HCT116 (cell line): Measurements from ENCODE around the gene CD70.

Experiments used
- FOSL1 ChIP-seq: IDR thresholded peaks from 2 replicates; pipeline ENCODE4 v1.6.1; 2012; ENCODE audit warnings: low read depth
- POLR2A ChIP-seq: IDR thresholded peaks from 2 replicates; pipeline ENCODE4 v1.7.0; 2011; ENCODE audit warnings: borderline replicate concordance; ENCODE audit not compliant: insufficient read depth, insufficient read length; ENCODE audit errors: extremely low read depth
- RAD21 ChIP-seq: IDR thresholded peaks from 2 replicates; pipeline ENCODE4 v1.6.1; 2012; ENCODE audit warnings: low read depth, mild to moderate bottlenecking

GRCh38 chr19:6571167-6571566 lies 19.8 kb downstream of the CD70 start:
- TF ChIP-seq FOSL1 (no peak), RAD21 (no peak), POLR2A (no peak)
